ENCODE measurements around the gene TSPAN16. TPM values are rescaled to one million over a fixed set of nuclear protein-coding genes. Genes with fewer than 3 reads are reported as not detected.

The TSPAN16 gene
- total RNA-seq (2022) (not detected in 2 replicates), Bru-seq, nascent RNA (not detected), BruChase-seq, experiment 1, labeled RNA remaining after a 6-hour chase (not detected), BruChase-seq, experiment 2, labeled RNA remaining after a 2-hour chase (not detected)
- long read RNA-seq, partial matches to known transcripts, result 0 of 2 reads
- long read RNA-seq, other reads (novel, unspliced or antisense), result 2 of 2 reads

- H3K27ac Mint-ChIP-seq (ENCODE audit: unreplicated experiment), result no peak within 1 kb of the TSS
- no TSS peak for BruUV-seq (replicated peaks)
Observed at GRCh38 chr19:11295665-11296245, at the start of gene TSPAN16. Gene TSPAN16 (plus strand): TSS chr19:11296160. CDS start chr19:11296298, 138 bp downstream.

DNA sequence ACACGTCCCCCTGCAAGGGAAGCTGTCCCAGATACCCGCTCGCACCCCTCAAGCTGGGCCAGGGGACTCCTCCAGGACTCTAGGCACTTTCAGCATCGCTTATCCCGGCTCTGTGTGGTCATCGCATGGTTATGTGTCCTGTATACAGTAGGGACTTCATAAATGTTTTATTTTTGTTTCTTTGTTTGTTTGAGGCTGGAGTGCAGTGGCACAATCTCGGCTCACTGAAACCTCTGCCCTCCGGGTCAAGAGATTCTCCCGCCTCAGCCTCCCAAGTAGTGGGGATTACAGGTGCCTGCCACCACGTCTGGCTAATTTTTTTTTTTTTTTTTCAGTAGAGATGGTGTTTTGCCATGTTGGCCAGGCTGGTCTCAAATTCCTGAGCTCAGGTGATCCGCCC is 49.0 kb upstream of the TSPAN16 start:
- no peak overlapping the region for H3K27ac Mint-ChIP-seq (ENCODE audit: unreplicated experiment)
- CTCF ChIA-PET, result no interaction called here
- no peak for DNase-seq
- TF ChIP-seq, protein P1, sequence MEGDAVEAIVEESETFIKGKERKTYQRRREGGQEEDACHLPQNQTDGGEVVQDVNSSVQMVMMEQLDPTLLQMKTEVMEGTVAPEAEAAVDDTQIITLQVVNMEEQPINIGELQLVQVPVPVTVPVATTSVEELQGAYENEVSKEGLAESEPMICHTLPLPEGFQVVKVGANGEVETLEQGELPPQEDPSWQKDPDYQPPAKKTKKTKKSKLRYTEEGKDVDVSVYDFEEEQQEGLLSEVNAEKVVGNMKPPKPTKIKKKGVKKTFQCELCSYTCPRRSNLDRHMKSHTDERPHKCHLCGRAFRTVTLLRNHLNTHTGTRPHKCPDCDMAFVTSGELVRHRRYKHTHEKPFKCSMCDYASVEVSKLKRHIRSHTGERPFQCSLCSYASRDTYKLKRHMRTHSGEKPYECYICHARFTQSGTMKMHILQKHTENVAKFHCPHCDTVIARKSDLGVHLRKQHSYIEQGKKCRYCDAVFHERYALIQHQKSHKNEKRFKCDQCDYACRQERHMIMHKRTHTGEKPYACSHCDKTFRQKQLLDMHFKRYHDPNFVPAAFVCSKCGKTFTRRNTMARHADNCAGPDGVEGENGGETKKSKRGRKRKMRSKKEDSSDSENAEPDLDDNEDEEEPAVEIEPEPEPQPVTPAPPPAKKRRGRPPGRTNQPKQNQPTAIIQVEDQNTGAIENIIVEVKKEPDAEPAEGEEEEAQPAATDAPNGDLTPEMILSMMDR (IDR thresholded peaks at IDR 0.05; ENCODE audit: unreplicated experiment), result no peak
- intact Hi-C loops (cut with micrococcal nuclease; ENCODE audit: unreplicated experiment), result no loop called here
- H3K27me3 Mint-ChIP-seq (ENCODE audit: unreplicated experiment), result no peaks in the 10 kb centered on the region
- BruUV-seq (replicated peaks), result no TSS peak
- no peaks in the 10 kb centered on the region for H3K9me3 Mint-ChIP-seq (ENCODE audit: low read depth, unreplicated experiment)
- no peaks in the 10 kb centered on the region for H3K4me1 Mint-ChIP-seq (ENCODE audit: low read depth, unreplicated experiment)
- H3K4me3 Mint-ChIP-seq (ENCODE audit: low read depth, unreplicated experiment), result no peak overlapping the region
- peaks cover 12% of the 10 kb centered on the region for H3K36me3 Mint-ChIP-seq (ENCODE audit: insufficient read depth, unreplicated experiment)

More at GRCh38 chr19:11295665-11296245, at the start of gene TSPAN16:
- H3K4me1 Mint-ChIP-seq (ENCODE audit: low read depth, unreplicated experiment), result peaks cover 23% of the 10 kb centered on the region
- no peaks in the 10 kb centered on the region for H3K9me3 Mint-ChIP-seq (ENCODE audit: low read depth, unreplicated experiment)
- no peak for DNase-seq
- CTCF ChIA-PET, result interaction anchor here (0.7 to 1.8 kb wide), 2 partner anchors 79 to 173 kb away, joined by 4 to 5 read pairs; partner anchors contain the start of gene SWSAP1
- TF ChIP-seq, protein P1 (IDR thresholded peaks at IDR 0.05; ENCODE audit: unreplicated experiment), result no peak
- intact Hi-C loops (cut with micrococcal nuclease; ENCODE audit: unreplicated experiment), result loop anchor here (1.0 to 10.0 kb wide), 2 partner anchors 49 to 149 kb away; no protein-coding TSS in a partner anchor
- H3K27me3 Mint-ChIP-seq (ENCODE audit: unreplicated experiment), result no peaks in the 10 kb centered on the region
- H3K36me3 Mint-ChIP-seq (ENCODE audit: insufficient read depth, unreplicated experiment), result peaks cover 6% of the 10 kb centered on the region
- H3K4me3 Mint-ChIP-seq (ENCODE audit: low read depth, unreplicated experiment), result no peak within 1 kb of the TSS

DNA sequence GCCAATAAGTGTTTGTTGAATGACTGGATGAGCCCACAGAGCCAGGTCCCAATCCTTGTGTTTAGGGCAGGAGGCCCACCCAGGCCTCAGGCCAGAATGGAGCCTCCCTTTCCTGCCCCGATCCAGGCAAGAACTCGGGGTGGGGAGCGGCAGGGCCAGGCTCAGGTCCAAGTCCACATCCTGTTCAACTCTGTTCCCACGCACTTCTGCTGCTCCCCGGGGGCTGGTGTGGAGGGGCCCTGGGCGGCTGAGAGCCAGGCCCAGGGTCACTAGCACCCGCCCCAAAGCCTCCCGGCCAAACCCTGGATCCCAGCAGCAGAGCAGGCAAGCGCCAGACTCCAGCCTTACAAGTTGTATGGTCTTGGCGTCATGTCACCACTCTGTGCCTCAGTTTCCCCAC is 48.6 kb upstream of the TSPAN16 start:
- DNase-seq, result no peak
- peaks cover 12% of the 10 kb centered on the region for H3K36me3 Mint-ChIP-seq (ENCODE audit: insufficient read depth, unreplicated experiment)
- CTCF ChIA-PET, result no interaction called here
- no peak overlapping the region for H3K4me3 Mint-ChIP-seq (ENCODE audit: low read depth, unreplicated experiment)
- no peaks in the 10 kb centered on the region for H3K9me3 Mint-ChIP-seq (ENCODE audit: low read depth, unreplicated experiment)
- intact Hi-C loops (cut with micrococcal nuclease; ENCODE audit: unreplicated experiment), result no loop called here
- no TSS peak for BruUV-seq (replicated peaks)
- H3K27ac Mint-ChIP-seq (ENCODE audit: unreplicated experiment), result no peak overlapping the region
- TF ChIP-seq, protein P1 (IDR thresholded peaks at IDR 0.05; ENCODE audit: unreplicated experiment), result no peak
- H3K4me1 Mint-ChIP-seq (ENCODE audit: low read depth, unreplicated experiment), result no peaks in the 10 kb centered on the region
- H3K27me3 Mint-ChIP-seq (ENCODE audit: unreplicated experiment), result no peaks in the 10 kb centered on the region

- Mint-ChIP-seq H3K4me1 (ENCODE audit: low read depth, unreplicated experiment) (no peaks in the 10 kb centered on the region), H3K4me3 (ENCODE audit: low read depth, unreplicated experiment) (no peak overlapping the region), H3K9me3 (ENCODE audit: low read depth, unreplicated experiment) (no peaks in the 10 kb centered on the region), H3K27me3 (ENCODE audit: unreplicated experiment) (no peaks in the 10 kb centered on the region), H3K36me3 (ENCODE audit: insufficient read depth, unreplicated experiment) (peaks cover 12% of the 10 kb centered on the region), H3K27ac (ENCODE audit: unreplicated experiment) (no peak overlapping the region)
- CTCF ChIA-PET, result no interaction called here
- no peak for DNase-seq
- BruUV-seq (replicated peaks), result no TSS peak
- intact Hi-C loops (cut with micrococcal nuclease; ENCODE audit: unreplicated experiment), result no loop called here
- TF ChIP-seq, protein P1 (IDR thresholded peaks at IDR 0.05; ENCODE audit: unreplicated experiment), result no peak
Observed at GRCh38 chr19:11247934-11248333, 48.0 kb upstream of the TSPAN16 start.

Measured in Calu3 (cell line).